Right lung (tissue), 5 donors: ENCODE results near the gene RAPGEF4. TPM values are rescaled to one million over a fixed set of nuclear protein-coding genes. Genes with fewer than 3 reads are reported as not detected.

ENCODE experiments used
- DNase-seq, 2 donors: peaks; one replicate each; pipeline ENCODE4 v3.0.0-alpha.2; 2013
- polyA plus RNA-seq, 5 donors: library from polyadenylated mRNA; unstranded; fragments of 120-200 nt; gene quantifications; one replicate each; pipeline versions ENCODE4 v1.2.1 to v1.2.3, GENCODE V29; 2013; ENCODE audit warnings: inconsistent platforms in 1 of 5, low replicate concordance in 1 of 5; ENCODE audit not compliant: insufficient read length in 5 of 5, insufficient read depth in 1 of 5

Gene RAPGEF4
- polyA plus RNA-seq, 5 donors = 8.4 to 17.8 (median 12.6) TPM

DNA sequence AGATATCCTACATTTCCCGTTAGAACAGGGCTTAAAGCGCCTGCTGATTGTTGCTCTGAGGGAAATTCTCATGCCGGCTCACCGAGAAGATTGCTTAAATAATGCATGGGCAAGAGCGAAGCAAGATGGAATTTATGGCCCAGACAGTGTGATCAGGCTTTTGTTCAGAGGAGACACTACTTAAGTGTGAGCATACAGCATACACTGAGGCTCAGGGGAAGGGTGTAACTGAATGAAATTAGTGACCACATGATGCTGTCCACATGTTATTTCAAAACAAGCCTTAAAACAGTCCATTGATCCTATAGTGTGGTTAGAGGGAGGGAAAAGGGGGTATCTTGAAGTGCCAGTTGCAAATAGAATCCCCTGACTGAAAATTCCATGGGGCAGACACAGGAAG lies 125.5 kb downstream of the RAPGEF4 start:
- no peak for DNase-seq

DNA sequence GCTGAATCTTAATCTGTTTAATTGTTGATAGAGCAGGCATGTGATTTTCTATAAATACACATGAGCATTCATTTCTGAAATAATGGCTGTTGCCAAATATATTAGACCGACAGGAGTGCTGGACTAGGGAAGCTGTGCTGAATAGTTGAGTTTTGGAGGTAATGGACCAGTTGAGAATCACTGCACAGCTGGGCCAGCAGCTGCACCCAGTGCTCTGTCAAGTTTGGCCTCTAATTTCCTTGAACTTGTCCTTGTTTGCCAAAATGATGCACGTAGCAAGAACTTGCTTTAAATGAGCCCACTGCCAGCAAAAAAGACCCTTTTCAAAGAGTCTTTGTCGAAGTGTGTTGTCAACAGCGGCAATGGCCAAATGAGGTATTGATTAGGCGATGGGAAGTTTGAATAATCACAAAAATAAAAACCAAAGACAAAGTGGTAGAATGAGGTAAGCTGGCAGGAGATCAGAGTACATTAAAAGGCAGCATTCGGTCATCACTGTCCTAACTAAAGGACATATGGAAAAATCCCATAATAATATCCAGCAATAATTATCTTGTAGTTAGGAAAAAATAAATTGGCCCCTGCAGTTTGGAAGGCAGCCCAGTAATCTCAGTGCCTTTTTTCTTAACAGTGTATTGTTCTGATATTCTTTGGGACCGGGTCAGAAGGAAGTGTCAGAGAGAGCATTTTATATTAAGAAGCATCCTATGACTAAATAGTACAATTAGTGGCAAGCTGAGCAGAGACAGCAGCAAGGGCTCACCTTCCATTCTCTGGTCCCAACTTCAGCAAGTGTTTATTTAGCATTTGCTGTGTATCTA lies 126.2 kb downstream of the RAPGEF4 start:
- DNase-seq = no peak

DNA sequence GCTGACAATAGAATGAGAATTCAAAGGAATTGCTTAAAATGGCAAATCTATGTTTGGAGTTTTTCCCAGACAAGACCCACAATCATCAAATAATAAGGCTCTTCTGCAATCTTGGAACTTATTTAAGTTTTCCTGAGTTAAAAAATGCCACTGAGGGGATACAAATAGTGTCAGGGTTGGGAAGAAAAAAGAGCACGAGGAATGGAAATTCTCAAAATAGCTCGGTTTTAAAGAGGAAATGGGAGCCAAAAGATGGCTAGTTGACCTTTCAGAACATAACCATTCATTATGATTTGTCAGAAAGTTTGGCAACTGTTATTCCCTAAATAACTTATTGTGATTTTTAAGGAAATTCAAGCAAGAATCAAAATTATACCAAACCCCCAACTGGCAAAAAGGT lies 127.7 kb downstream of the RAPGEF4 start:
- no peak for DNase-seq

DNA sequence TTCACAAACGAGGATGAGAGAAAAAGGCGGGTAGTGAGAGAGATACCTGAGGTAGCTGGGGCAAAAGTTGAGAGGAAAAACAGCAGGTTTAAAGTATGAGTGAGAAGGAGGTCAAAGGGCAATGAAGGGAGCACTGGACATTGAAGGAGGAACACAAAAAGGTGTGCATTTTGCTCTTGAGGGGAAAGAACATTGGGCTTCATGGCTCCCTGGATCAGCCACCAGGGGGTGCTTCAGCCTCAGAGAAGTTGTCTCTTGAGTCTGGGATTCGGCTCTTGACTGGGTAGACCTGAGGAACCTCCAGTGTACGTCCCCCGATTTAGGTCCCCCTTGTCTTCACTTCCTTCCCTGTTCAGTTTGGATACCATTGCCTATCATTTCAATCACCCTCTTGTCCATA lies 128.5 kb downstream of the RAPGEF4 start:
- no peak for DNase-seq

DNA sequence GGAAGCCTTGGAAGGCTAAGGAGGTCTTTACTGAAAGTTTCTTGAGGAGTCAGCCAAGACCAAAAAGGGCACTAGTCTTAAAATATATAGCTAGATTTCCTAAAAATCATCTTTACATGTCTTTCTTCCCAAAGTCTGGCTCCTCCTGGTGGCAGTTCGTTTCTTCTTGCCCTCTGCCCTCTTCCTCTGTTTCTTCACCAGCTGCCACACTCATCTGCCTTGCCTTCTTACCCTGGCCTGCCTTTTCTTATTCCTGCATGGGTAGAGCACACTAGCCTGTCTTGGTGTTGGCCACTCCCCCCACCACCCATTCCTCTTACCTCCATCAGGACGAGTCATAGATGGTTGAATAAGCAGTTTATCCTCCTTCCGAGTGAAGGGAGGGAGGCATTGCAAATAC lies 129.8 kb downstream of the RAPGEF4 start:
- no peak for DNase-seq

DNA sequence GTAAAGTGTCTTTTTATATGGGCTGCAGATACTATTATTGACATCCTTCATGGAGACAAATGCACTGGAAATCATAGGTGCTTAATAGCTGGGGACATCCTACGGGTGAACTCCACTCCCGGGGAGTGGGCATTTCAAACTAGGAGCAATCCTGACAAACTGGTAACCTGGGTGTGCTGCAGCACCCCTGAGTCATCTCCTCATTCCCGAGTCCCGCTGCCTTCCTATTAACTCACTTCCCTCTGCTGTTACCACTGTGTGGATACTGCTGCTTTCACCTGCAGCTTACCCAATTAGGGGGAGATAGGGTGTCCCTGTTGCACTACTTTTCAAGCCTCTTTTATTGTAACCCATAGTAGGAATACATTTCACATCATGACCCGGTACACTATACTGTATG lies 134.2 kb downstream of the RAPGEF4 start:
- no peak for DNase-seq

DNA sequence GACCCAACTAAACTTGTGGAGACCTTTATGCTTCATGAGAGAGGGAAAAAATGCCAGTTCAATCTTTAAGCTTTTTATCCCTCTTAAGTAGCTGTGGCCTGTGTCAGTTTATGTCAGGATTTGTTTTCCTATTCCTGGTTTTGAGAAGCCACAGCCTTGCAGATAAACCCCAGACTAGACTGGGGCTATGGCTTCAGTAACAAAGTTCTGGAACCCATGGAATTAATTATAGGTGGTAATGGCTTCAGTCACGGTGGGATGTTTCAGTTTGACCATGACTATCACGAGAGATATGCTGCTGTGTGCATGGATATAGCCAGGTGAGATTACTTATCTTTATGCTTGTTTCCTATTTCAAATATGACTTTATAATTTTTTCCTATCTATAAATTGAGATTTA lies 134.8 kb downstream of the RAPGEF4 start:
- no peak for DNase-seq

DNA sequence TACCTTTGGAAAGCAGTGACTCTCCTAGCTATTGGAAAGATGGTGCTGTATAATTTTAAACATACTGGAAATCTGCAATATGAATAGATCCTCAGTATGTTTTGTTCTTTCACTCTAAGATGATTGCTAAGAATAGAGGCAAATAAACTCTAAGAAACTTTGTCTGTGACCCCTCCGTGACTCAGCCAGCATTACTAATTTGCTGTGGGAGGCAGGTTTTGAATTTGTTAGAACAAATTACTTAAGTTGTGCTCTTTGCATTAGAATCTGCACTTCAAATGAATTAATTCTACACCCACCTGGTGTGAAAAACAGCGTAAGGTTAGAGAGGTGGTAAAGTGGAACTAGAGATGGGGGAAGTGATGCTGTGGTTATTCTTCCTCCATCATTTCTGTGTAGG lies 142.2 kb downstream of the RAPGEF4 start:
- no peak for DNase-seq

DNA sequence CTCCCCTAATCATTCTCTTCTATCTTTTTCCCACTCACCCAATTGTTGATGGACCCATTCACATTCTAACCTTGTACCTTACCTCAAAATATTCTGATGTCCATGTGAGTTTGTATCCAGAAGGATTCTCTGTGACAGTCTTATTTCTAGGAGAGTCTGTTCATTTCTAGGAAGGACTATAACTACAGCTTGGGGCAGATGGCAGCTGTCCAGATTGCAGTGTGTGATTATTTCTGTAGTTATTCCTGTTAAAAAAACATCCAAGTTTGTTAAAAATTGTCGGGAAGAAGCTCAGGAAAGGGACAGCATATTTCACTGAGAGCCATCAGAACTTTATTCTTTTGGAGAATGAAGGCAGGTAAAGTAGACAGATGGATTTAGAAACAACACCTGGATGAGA lies 142.6 kb downstream of the RAPGEF4 start:
- DNase-seq = no peak

DNA sequence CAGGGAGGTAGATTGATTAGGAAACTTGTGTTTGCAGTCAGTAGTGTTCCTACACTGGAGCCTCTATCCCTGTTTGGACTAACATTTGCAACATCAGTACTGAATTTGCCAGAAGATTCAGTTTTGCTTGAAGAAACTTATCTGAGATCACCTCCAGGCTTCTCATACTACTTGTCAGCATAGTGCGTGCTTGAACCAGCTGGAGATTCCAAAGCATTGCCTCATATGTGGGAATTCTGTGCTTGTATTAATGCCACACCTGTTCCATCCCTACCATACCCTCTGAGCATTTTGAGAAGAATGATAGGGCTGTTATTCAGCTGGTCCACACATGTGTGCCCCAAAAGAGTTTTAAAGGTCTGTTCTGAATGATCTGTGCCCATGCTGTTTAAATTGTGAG lies 148.7 kb downstream of the RAPGEF4 start:
- no peak for DNase-seq

DNA sequence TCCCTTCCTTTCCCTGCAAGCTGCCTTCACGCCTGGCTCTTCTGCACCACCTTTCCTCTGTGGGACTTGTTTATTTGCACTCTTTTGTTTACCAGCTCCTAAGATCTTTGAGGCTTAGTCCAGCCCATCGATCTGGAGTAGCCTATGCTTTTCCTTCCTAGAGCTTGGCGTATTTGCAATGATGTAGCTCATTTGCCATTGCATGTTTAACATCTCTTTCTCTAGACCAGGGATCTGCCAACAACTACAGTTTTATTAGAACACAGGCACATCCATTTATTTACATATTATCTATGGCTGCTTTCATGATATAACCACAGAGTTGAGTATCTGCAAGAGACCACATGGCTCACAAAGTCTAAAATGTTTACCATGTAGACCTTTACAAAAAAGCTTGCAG lies 150.4 kb downstream of the RAPGEF4 start:
- no peak for DNase-seq

DNA sequence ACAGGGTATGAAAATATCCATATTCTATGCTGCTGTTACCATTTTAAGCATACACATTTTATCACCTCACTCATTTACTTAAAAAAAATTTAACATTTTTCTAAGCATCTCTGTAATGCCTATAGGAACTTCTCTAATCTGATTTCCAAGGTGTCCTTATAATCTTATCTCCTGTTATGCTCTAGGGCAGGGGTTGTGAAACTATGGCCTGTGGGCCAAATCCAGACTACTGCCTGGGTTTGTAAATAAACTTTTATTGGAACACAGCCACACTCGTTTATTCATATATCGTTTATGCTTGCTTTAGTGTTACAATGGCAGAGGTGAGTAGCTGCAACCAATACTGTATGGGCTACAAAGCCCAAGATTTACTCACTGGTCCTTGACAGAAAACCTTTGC lies 151.6 kb downstream of the RAPGEF4 start:
- DNase-seq = no peak

DNA sequence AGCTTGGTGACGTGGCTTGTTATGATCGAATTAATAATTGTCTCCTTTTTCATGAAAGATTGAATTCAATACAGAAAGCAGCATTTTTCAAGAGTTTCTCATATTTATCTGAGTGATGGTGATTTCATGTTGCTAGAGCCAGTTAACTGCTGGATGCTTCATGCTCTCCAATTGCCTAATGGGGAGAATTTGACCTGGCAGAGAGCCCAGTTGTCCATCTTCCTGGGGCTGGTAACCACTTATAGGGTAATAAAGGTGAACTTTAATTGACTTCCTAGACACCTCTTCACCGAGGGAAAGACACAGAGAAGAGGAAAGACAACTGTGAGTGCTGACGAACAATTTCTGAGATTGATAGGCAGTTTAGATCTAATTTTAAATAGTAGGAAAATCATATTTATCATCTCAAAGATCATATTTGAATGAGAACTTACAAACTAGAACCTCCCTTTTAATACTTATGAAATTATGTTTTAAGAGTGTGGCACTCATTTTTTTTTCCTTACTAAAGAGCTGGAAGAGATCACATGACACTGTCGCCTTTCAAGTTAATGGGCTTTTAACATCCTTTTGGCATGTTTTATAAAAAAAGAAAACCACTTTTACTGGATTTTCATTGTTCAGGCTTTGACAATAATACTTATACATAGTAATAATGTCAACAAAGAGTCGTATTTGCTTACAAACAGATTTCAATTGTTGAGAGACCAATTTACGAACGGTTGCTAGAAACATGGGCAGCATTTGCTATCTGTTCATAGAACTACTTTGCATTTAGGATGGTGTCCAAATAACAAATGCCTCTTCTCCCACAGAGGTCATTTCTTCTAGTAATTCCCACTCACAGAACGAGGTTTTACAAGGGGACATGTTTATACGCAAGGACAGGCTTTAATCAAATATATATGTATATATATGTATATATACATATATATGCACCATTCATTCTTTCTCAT lies 153.3 kb downstream of the RAPGEF4 start:
- DNase-seq = peak; percentile 13 to 15

DNA sequence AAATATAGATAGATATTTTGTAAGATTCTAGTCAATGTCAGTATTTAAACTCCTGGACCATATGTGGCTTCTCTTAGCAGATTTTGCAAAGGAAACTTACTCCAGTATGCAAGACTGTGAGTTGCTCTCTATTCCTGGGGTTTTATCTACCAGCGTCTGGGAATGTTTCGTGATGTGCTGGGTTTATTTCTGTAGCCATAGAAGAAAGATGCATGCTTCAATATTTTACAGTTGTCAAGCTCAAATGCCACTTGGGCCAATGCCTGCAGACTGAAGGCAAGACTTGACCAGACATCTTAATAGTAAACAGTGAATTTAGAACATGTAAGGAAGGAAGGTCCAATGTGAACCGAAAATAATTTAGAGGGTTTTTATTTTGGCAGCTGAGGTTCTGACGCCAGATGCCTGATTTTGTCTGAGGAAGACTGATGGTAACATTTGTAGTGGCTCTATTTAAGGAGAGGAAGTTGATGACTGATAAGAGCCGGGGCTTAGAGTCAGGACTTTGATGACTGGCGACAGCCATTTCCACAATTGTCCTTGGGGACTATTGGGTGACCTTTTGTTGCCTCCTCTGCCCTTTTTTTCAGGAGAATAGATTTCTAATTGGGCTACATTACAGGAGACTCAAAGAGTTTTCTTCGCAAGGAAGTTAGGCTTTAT lies 154.3 kb downstream of the RAPGEF4 start:
- no peak for DNase-seq

DNA sequence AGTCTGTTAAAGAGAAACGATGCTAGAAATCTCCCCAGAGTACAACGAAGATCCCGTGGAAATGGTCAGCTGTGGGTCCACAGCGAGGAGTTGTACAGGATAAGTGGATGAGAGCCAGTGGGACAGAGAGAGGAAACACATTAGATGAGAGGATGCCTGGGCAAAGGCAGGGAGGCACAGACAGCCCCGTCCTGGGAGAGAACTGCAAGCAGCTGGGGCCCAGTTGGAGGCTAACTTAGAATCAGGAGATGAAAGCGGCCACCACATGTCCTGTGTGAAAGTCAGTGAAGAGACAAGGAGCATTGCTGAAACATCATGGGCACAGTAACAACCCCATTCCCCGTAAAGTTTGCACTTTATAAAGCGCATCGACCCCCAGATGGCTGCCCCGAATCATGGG lies 157.5 kb downstream of the RAPGEF4 start:
- DNase-seq = no peak

DNA sequence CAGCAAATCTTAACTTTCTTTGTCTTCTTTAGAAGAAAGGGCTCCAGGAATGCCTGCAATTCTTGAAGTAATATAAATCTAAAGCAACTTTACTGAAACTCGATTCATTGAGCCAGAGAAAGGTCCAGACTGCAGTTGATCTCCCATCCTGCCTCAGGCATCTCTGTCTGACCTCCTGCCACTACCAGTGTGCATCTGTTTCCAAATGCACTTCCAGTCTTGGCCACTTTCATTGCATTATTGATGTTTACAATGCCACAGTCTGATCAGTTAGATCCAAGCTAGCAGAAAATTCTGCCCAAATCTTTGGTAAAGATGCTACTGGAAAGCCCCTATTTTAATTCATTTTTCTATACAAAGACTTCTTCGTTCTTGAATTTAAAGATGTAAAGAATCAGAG lies 158.0 kb downstream of the RAPGEF4 start:
- DNase-seq = no peak

DNA sequence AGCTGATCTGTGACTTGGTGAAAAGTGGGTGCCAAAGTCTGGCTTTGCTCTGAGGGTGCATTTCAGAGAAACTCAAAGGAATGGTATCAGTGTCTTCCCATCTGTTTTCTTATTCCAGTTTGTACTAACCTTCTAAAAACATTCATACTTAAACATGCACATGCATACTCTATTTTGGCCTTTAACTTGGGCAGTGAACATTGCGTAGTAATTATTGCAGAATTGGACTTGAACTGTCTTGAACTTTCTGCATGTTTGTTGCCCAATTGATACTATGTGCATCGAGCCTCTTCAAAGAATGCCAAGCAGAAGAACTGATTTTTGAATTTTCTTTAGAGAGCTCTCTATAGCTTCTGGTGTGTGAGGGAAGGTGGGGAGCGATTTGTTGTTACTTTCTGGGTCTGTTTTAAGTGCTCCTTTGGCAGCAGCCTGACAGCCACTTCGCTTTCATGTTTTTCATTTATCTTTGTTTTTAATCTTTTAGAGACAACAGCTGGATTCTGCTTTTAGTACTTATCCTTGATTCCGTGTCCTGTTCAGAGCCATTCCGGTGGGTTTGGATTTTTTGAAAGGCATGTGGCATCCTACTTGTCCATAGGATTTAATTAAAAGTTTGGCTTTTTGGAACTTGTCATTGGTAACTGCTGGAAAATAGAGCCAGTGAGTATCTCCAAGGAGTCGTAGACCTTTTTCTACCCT lies 159.2 kb downstream of the RAPGEF4 start:
- DNase-seq = peak in 1 of 2 donors; percentile 28

DNA sequence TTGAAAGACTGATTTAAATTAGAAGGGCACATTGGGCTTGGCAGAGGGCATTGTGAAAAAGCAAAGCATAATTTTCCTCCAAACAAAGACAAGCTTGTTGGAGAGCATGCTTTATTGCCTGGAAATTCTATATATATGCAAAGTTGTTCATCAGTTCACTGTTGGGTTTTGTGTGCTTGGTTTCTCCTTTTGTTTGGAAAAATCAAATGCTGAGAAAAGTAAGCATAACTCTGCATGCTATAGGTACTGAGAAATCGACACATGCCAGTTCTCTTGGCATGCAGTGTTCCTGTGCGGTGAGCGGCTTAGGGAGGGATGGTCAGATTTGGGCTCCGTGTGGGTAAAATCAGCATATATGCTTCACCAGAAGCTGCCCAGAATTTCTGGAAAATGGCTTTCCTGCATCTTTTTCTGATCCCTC lies 161.0 kb downstream of the RAPGEF4 start:
- DNase-seq = no peak

DNA sequence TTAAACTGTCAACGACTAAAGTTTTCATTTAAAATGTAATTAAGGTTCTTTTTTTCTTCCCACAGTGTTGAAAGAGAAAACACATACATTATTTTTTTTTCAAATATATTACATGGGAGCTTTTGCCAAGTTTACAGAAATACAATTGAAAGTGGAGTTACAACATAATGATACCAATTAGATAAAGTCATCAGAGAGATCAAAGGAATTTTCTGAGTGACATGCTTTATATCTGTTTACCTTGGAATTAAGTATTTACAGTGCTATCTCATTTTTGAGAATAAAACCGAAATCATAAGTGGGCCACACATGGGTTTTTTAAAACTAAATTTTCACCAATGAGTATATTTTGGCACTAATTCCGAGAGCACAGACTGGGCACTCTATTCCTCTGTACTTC lies 165.2 kb downstream of the RAPGEF4 start:
- no peak for DNase-seq

DNA sequence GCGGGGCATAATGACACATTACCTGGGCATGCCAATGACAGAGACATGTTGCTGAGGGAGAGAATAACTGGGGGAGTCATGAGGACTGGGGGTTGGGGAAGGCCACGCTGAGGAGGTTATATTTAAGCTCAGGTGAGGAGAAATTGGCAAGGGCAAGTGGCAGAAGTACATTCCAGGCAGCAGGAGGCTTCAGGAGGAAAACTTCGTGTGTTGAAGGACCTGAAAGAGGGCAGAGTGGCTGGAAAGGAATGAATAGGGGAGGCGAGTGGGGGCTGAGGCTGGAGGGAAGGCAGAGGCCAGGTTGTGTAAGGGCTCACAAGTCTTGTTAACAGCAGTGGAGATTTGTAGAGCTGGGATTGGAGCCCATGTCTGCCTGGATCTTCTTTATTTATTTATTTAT lies 166.3 kb downstream of the RAPGEF4 start:
- DNase-seq = no peak

DNA sequence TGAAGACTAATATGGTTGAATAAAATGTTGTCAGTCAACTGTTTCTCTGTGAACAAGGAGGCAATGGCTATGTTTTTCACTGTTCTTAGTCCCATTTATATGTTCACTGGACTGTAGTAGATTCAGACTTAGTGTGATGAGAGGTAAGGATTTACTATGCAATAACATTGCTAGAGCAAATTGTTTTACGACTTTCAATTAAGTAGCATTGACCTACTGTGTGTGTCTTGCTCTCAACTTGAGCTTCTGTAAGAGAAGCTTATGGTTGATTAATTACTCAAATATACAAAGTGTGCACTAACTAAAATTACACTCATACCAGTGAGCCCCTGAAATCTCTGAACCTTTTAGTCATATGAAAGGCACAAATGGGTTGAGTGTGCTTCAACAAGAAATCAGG lies 168.6 kb downstream of the RAPGEF4 start:
- no peak for DNase-seq
